Neural cell (in vitro differentiated cells): ENCODE data around the gene CCDC172. TPM values are rescaled to one million over a fixed set of nuclear protein-coding genes. Genes with fewer than 3 reads are reported as not detected.

Experiments
- H2AFZ ChIP-seq: fragments of 200-600, 300-800 bp; sonication (generic), shearing (Covaris generic); 2 replicates; pipeline ENCODE4 v1.6.0; 2014; ENCODE audit warnings: low read depth, mild to moderate bottlenecking, antibody characterized with exemption, low read length, moderate library complexity
- H3F3A ChIP-seq: fragments of 200-600 bp; shearing (Covaris generic); 2 replicates; pipeline ENCODE4 v1.6.1; 2016; ENCODE audit warnings: mild to moderate bottlenecking, moderate library complexity, mixed read lengths, antibody characterized with exemption, low read length; ENCODE audit not compliant: insufficient read depth, poor library complexity, severe bottlenecking
- H3K27ac ChIP-seq: fragments of 200-600, 300-800 bp; sonication (generic), shearing (Covaris generic); 2 replicates; pipeline ENCODE4 v1.5.1; 2014; ENCODE audit warnings: mild to moderate bottlenecking, low read length, moderate library complexity
- H3K27me3 ChIP-seq: fragments of 300-800, 200-600 bp; sonication (generic), shearing (Covaris generic); 2 replicates; pipeline ENCODE4 v1.6.0; 2014; ENCODE audit warnings: mild to moderate bottlenecking, low read depth, low read length, moderate library complexity; ENCODE audit not compliant: insufficient read depth
- H3K36me3 ChIP-seq: fragments of 300-800, 200-600 bp; sonication (generic), shearing (Covaris generic); 2 replicates; pipeline ENCODE4 v1.5.1; 2014; ENCODE audit warnings: mild to moderate bottlenecking, antibody characterized with exemption, low read length, moderate library complexity; ENCODE audit not compliant: insufficient read depth
- H3K4me2 ChIP-seq: fragments of 300-800, 200-600 bp; sonication (generic), shearing (Covaris generic); 2 replicates; pipeline ENCODE4 v1.6.0; 2014; ENCODE audit warnings: mild to moderate bottlenecking, low read length
- H3K4me3 ChIP-seq: fragments of 300-800, 200-600 bp; sonication (generic), shearing (Covaris generic); 2 replicates; pipeline ENCODE4 v1.5.1; 2014; ENCODE audit warnings: mild to moderate bottlenecking, low read length, moderate library complexity
- H3K79me2 ChIP-seq: fragments of 200-600 bp; shearing (Covaris generic); replicated peaks from 2 replicates; pipeline ENCODE4 v1.6.0; 2014; ENCODE audit warnings: mild to moderate bottlenecking, low read length, moderate library complexity; ENCODE audit not compliant: insufficient read depth
- H3K9ac ChIP-seq: fragments of 300-800, 200-600 bp; sonication (generic), shearing (Covaris generic); 2 replicates; pipeline ENCODE4 v1.6.1; 2016; ENCODE audit warnings: mild to moderate bottlenecking, low read length, mixed read lengths
- H3K9me2 ChIP-seq: fragments of 200-600 bp; shearing (Covaris generic); 2 replicates; pipeline ENCODE4 v1.6.1; 2016; ENCODE audit warnings: mild to moderate bottlenecking, low read length, mixed read lengths; ENCODE audit not compliant: insufficient read depth
- H3K9me3 ChIP-seq: fragments of 200-600, 300-800 bp; sonication (generic), shearing (Covaris generic); 2 replicates; pipeline ENCODE4 v1.6.1; 2016; ENCODE audit warnings: mild to moderate bottlenecking, mixed run types, low read length, moderate library complexity, mixed read lengths
- H4K20me1 ChIP-seq: fragments of 200-600 bp; shearing (Covaris generic); 2 replicates; pipeline ENCODE4 v1.6.1; 2016; ENCODE audit warnings: mild to moderate bottlenecking, mixed run types; ENCODE audit not compliant: insufficient read depth
- CTCF ChIP-seq: fragments of 450-650 bp; IDR thresholded peaks from 2 replicates; pipeline ENCODE4 v1.5.1; 2014; ENCODE audit warnings: antibody characterized with exemption, mild to moderate bottlenecking, moderate library complexity; ENCODE audit not compliant: poor library complexity, severe bottlenecking
- EP300 ChIP-seq: fragments of 450-650 bp; conservative IDR thresholded peaks from 2 replicates; pipeline ENCODE4 v1.6.1; 2014; ENCODE audit warnings: antibody characterized with exemption, mild to moderate bottlenecking, moderate library complexity; ENCODE audit not compliant: poor library complexity, severe bottlenecking
- EZH2 ChIP-seq: fragments of 200-600, 300-800 bp; shearing (Covaris generic), sonication (generic); IDR thresholded peaks from 2 replicates; pipeline ENCODE4 v1.6.1; 2014; ENCODE audit warnings: antibody characterized with exemption, low read length, borderline replicate concordance, mild to moderate bottlenecking; ENCODE audit not compliant: insufficient read depth, poor library complexity, severe bottlenecking
- MXI1 ChIP-seq: fragments of 450-650 bp; conservative IDR thresholded peaks from 2 replicates; pipeline ENCODE4 v1.6.1; 2014; ENCODE audit warnings: antibody characterized with exemption, mild to moderate bottlenecking; ENCODE audit not compliant: poor library complexity, severe bottlenecking
- POLR2AphosphoS5 ChIP-seq: IDR thresholded peaks from 2 replicates; pipeline ENCODE4 v1.6.1; 2012
- RAD21 ChIP-seq: fragments of 450-650 bp; conservative IDR thresholded peaks from 2 replicates; pipeline ENCODE4 v1.6.1; 2014; ENCODE audit warnings: antibody characterized with exemption, mild to moderate bottlenecking, moderate library complexity
- REST ChIP-seq: IDR thresholded peaks from 2 replicates; pipeline ENCODE4 v1.6.1; 2012; ENCODE audit warnings: borderline replicate concordance
- SMC3 ChIP-seq: fragments of 450-650 bp; conservative IDR thresholded peaks from 2 replicates; pipeline ENCODE4 v1.6.1; 2014; ENCODE audit warnings: antibody characterized with exemption, mild to moderate bottlenecking, moderate library complexity; ENCODE audit not compliant: poor library complexity
- TAF1 ChIP-seq: IDR thresholded peaks from 2 replicates; pipeline ENCODE4 v1.6.1; 2012; ENCODE audit warnings: low read depth
- polyA plus RNA-seq: library from polyadenylated mRNA; depleted of rRNA; stranded (reverse); fragments of >200 nt; gene quantifications from 2 replicates; pipeline ENCODE4 v1.2.3, GENCODE V29; 2014
- small RNA-seq, 3 experiments: library from RNA; depleted of rRNA; stranded (forward); fragments of <200 nt; gene quantifications; one replicate each; pipeline ENCODE3, GENCODE V24; 2012

CCDC172 gene
- polyA plus RNA-seq, 1 donor from 2014 or later: not detected

GRCh38 chr10:116429288-116429977 is 105.2 kb downstream of the CCDC172 start:
- Histone ChIP-seq H4K20me1 (no peaks in the 10 kb centered on the region), H3K9ac (no peak overlapping the region), H3K4me2 (no peak overlapping the region), H2AFZ (no peak overlapping the region), H3K27ac (no peak overlapping the region), H3K79me2 (no peaks in the 10 kb centered on the region), H3F3A (no peaks in the 10 kb centered on the region), H3K36me3 (no peaks in the 10 kb centered on the region), H3K4me3 (no peak overlapping the region), H3K9me3 (no peaks in the 10 kb centered on the region), H3K27me3 (no peaks in the 10 kb centered on the region), H3K9me2 (no peaks in the 10 kb centered on the region)
- TF ChIP-seq MXI1 (no peak), TAF1 (no peak), RAD21 (no peak), EP300 (no peak), POLR2AphosphoS5 (no peak), CTCF (no peak), REST (no peak), SMC3 (no peak), EZH2 (no peak)

Small RNAs within 50 kb of the gene (small RNA-seq; reads per million reads assigned to genes)
- 0 reads per million in 3 experiments for gene SNRPGP6

Other genes starting within 250 kb of the CCDC172 start
- gene GFRA1, start 51.2 kb upstream of the CCDC172 start, polyA plus RNA-seq: 2.3 and 13.9 TPM in 2 replicates
- gene PNLIPRP3, start 103.4 kb downstream of the CCDC172 start, polyA plus RNA-seq: not detected in 2 replicates
- gene PNLIP, start 221.5 kb downstream of the CCDC172 start, polyA plus RNA-seq: not detected in 2 replicates